HEK293 (cell line): Measurements from ENCODE around the gene SART3.
A peak's percentile ranks its signal among the peaks of the same experiment; 100 is the strongest.

Experiments
- GLI4 ChIP-seq: fragments of 450-650 bp; formaldehyde crosslinking; IDR thresholded peaks from 2 replicates; pipeline ENCODE4 v1.5.1; 2016; ENCODE audit warnings: missing biosample characterization, missing genetic modification characterization
- MYNN ChIP-seq: fragments of 450-650 bp; formaldehyde crosslinking; IDR thresholded peaks from 2 replicates; pipeline ENCODE4 v1.5.1; 2016; ENCODE audit warnings: missing biosample characterization, missing genetic modification characterization, borderline replicate concordance
- OSR2 ChIP-seq: fragments of 450-650 bp; formaldehyde crosslinking; IDR thresholded peaks from 2 replicates; pipeline ENCODE4 v1.5.1; 2016; ENCODE audit warnings: missing biosample characterization, missing genetic modification characterization
- PRDM1 ChIP-seq: fragments of 450-650 bp; formaldehyde crosslinking; IDR thresholded peaks from 2 replicates; pipeline ENCODE4; 2016; ENCODE audit warnings: missing biosample characterization, missing genetic modification characterization
- SALL2 ChIP-seq: fragments of 450-650 bp; formaldehyde crosslinking; IDR thresholded peaks from 2 replicates; pipeline ENCODE4 v1.5.0; 2017; ENCODE audit warnings: missing biosample characterization, mild to moderate bottlenecking, missing genetic modification characterization, borderline replicate concordance
- ZBTB17 ChIP-seq: fragments of 450-650 bp; formaldehyde crosslinking; IDR thresholded peaks from 2 replicates; pipeline ENCODE4 v1.5.1; 2016; ENCODE audit warnings: missing biosample characterization, missing genetic modification characterization
- ZIC2 ChIP-seq: fragments of 450-650 bp; formaldehyde crosslinking; IDR thresholded peaks from 2 replicates; pipeline ENCODE4 v1.5.1; 2016; ENCODE audit warnings: missing biosample characterization, missing genetic modification characterization
- ZNF155 ChIP-seq: fragments of 450-650 bp; formaldehyde crosslinking; IDR thresholded peaks from 2 replicates; pipeline ENCODE4 v1.5.1; 2016; ENCODE audit warnings: missing biosample characterization, missing genetic modification characterization
- ZNF248 ChIP-seq: fragments of 450-650 bp; formaldehyde crosslinking; IDR thresholded peaks from 2 replicates; pipeline ENCODE4 v1.5.1; 2017; ENCODE audit warnings: missing biosample characterization, missing genetic modification characterization
- ZNF48 ChIP-seq: fragments of 450-650 bp; formaldehyde crosslinking; IDR thresholded peaks from 2 replicates; pipeline ENCODE4 v1.5.1; 2016; ENCODE audit warnings: missing biosample characterization, missing genetic modification characterization
- ZNF510 ChIP-seq: fragments of 450-650 bp; formaldehyde crosslinking; IDR thresholded peaks from 2 replicates; pipeline ENCODE4 v1.5.1; 2018; ENCODE audit warnings: mild to moderate bottlenecking, missing genetic modification characterization, missing biosample characterization; ENCODE audit not compliant: insufficient replicate concordance
- ZNF555 ChIP-seq: fragments of 450-650 bp; formaldehyde crosslinking; conservative IDR thresholded peaks from 2 replicates; pipeline ENCODE4 v1.5.1; 2017; ENCODE audit warnings: missing biosample characterization, mild to moderate bottlenecking, missing genetic modification characterization, inconsistent platforms
- ZNF585B ChIP-seq: fragments of 450-650 bp; formaldehyde crosslinking; IDR thresholded peaks from 2 replicates; pipeline ENCODE4 v1.5.1; 2016; ENCODE audit warnings: missing biosample characterization, missing genetic modification characterization
- ZNF596 ChIP-seq: fragments of 450-650 bp; IDR thresholded peaks from 2 replicates; pipeline ENCODE4 v1.5.0; 2018; ENCODE audit warnings: missing biosample characterization, mild to moderate bottlenecking, missing genetic modification characterization, moderate library complexity
- ZNF707 ChIP-seq: fragments of 450-650 bp; formaldehyde crosslinking; IDR thresholded peaks from 2 replicates; pipeline ENCODE4 v1.5.1; 2016; ENCODE audit warnings: missing biosample characterization, missing genetic modification characterization
- ZNF768 ChIP-seq: fragments of 450-650 bp; formaldehyde crosslinking; IDR thresholded peaks from 2 replicates; pipeline ENCODE4 v1.5.1; 2018; ENCODE audit warnings: missing biosample characterization, mild to moderate bottlenecking, missing genetic modification characterization
- ZNF776 ChIP-seq: fragments of 450-650 bp; formaldehyde crosslinking; IDR thresholded peaks from 2 replicates; pipeline ENCODE4 v1.5.0; 2017; ENCODE audit warnings: missing biosample characterization, missing genetic modification characterization, borderline replicate concordance
- ZNF830 ChIP-seq: fragments of 450-650 bp; IDR thresholded peaks from 2 replicates; pipeline ENCODE4 v1.5.0; 2018; ENCODE audit warnings: missing biosample characterization, missing genetic modification characterization, low read depth, mild to moderate bottlenecking, moderate library complexity
- TF ChIP-seq, protein P1 (sequence below): fragments of 450-650 bp; formaldehyde crosslinking; IDR thresholded peaks from 2 replicates; pipeline ENCODE4 v1.5.1; 2016; ENCODE audit warnings: missing biosample characterization, missing genetic modification characterization, borderline replicate concordance
- TF ChIP-seq, protein P2 (sequence below): fragments of 450-650 bp; formaldehyde crosslinking; IDR thresholded peaks from 2 replicates; pipeline ENCODE4 v1.5.1; 2016; ENCODE audit warnings: missing biosample characterization, missing genetic modification characterization
- TF ChIP-seq, protein P3 (sequence below): fragments of 450-650 bp; formaldehyde crosslinking; IDR thresholded peaks from 2 replicates; pipeline ENCODE4 v1.5.1; 2016; ENCODE audit warnings: missing biosample characterization, missing genetic modification characterization
- TF ChIP-seq, protein P4 (sequence below): fragments of 450-650 bp; formaldehyde crosslinking; IDR thresholded peaks from 2 replicates; pipeline ENCODE4 v1.5.1; 2016; ENCODE audit warnings: missing biosample characterization, missing genetic modification characterization
- TF ChIP-seq, protein P5 (sequence below): fragments of 450-650 bp; formaldehyde crosslinking; IDR thresholded peaks from 2 replicates; pipeline ENCODE4 v1.5.1; 2016; ENCODE audit warnings: missing biosample characterization, missing genetic modification characterization

Gene SART3

DNA sequence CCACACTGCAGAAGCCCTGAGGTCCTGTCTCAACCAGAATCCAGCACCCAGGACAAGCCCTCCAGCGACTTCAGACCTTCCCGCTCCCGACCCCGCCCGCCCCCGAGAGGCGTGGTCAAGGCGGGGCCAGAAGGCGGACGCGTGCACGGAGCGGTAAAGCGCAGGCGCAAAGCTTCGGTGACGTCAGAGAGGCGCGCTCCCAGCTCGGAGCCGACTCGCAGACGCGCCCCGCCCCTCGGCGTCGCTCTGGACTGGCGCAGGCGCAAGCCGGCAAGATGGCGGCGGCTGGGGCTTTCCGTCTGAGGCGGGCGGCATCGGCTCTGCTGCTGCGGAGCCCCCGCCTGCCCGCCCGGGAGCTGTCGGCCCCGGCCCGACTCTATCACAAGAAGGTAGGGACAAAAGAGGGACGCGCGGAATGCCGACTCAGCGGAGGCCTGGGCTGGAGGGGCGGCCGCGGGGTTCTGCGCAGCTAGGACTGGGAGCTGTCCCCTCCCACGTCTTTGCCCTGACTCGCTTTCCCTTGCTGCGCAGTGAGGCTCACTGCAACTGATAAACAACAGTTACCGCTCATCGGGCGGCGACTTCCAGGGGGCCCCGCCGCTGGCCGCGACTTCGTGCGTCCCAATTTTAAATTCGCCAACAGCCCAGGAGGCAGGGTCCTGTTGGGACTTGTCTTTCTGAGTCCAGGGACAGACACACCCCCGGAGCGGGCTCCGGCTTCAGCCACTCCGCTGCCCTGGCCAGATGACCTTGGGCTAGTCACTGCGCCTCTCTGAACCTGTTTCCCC is 1.6 kb upstream of the SART3 start, which contains the start of gene ISCU (continued):
- TF ChIP-seq, protein P1, sequence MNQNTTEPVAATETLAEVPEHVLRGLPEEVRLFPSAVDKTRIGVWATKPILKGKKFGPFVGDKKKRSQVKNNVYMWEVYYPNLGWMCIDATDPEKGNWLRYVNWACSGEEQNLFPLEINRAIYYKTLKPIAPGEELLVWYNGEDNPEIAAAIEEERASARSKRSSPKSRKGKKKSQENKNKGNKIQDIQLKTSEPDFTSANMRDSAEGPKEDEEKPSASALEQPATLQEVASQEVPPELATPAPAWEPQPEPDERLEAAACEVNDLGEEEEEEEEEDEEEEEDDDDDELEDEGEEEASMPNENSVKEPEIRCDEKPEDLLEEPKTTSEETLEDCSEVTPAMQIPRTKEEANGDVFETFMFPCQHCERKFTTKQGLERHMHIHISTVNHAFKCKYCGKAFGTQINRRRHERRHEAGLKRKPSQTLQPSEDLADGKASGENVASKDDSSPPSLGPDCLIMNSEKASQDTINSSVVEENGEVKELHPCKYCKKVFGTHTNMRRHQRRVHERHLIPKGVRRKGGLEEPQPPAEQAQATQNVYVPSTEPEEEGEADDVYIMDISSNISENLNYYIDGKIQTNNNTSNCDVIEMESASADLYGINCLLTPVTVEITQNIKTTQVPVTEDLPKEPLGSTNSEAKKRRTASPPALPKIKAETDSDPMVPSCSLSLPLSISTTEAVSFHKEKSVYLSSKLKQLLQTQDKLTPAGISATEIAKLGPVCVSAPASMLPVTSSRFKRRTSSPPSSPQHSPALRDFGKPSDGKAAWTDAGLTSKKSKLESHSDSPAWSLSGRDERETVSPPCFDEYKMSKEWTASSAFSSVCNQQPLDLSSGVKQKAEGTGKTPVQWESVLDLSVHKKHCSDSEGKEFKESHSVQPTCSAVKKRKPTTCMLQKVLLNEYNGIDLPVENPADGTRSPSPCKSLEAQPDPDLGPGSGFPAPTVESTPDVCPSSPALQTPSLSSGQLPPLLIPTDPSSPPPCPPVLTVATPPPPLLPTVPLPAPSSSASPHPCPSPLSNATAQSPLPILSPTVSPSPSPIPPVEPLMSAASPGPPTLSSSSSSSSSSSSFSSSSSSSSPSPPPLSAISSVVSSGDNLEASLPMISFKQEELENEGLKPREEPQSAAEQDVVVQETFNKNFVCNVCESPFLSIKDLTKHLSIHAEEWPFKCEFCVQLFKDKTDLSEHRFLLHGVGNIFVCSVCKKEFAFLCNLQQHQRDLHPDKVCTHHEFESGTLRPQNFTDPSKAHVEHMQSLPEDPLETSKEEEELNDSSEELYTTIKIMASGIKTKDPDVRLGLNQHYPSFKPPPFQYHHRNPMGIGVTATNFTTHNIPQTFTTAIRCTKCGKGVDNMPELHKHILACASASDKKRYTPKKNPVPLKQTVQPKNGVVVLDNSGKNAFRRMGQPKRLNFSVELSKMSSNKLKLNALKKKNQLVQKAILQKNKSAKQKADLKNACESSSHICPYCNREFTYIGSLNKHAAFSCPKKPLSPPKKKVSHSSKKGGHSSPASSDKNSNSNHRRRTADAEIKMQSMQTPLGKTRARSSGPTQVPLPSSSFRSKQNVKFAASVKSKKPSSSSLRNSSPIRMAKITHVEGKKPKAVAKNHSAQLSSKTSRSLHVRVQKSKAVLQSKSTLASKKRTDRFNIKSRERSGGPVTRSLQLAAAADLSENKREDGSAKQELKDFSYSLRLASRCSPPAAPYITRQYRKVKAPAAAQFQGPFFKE (tag by site-specific recombination): no peak
- TF ChIP-seq ZNF768 (tag by site-specific recombination) (no peak), ZNF830 (tag by site-specific recombination) (no peak), ZNF596 (tag by site-specific recombination) (no peak), ZNF510 (tag by site-specific recombination) (no peak), OSR2 (tag by site-specific recombination) (no peak), ZNF248 (tag by site-specific recombination) (no peak), GLI4 (tag by site-specific recombination) (no peak), ZNF707 (tag by site-specific recombination) (no peak), ZNF48 (tag by site-specific recombination) (no peak), ZNF555 (tag by site-specific recombination) (no peak), MYNN (tag by site-specific recombination) (no peak), SALL2 (tag by site-specific recombination) (no peak), ZNF585B (tag by site-specific recombination) (no peak), PRDM1 (tag by site-specific recombination) (no peak), ZNF155 (tag by site-specific recombination) (no peak), ZNF776 (tag by site-specific recombination) (no peak), ZIC2 (tag by site-specific recombination) (no peak), ZBTB17 (tag by site-specific recombination) (no peak)
- TF ChIP-seq, protein P2, sequence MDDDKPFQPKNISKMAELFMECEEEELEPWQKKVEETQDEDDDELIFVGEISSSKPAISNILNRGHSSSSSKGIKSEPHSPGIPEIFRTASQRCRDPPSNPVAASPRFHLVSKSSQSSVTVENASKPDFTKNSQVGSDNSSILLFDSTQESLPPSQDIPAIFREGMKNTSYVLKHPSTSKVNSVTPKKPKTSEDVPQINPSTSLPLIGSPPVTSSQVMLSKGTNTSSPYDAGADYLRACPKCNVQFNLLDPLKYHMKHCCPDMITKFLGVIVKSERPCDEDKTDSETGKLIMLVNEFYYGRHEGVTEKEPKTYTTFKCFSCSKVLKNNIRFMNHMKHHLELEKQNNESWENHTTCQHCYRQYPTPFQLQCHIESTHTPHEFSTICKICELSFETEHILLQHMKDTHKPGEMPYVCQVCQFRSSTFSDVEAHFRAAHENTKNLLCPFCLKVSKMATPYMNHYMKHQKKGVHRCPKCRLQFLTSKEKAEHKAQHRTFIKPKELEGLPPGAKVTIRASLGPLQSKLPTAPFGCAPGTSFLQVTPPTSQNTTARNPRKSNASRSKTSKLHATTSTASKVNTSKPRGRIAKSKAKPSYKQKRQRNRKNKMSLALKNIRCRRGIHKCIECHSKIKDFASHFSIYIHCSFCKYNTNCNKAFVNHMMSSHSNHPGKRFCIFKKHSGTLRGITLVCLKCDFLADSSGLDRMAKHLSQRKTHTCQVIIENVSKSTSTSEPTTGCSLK: no peak
- TF ChIP-seq, protein P3, sequence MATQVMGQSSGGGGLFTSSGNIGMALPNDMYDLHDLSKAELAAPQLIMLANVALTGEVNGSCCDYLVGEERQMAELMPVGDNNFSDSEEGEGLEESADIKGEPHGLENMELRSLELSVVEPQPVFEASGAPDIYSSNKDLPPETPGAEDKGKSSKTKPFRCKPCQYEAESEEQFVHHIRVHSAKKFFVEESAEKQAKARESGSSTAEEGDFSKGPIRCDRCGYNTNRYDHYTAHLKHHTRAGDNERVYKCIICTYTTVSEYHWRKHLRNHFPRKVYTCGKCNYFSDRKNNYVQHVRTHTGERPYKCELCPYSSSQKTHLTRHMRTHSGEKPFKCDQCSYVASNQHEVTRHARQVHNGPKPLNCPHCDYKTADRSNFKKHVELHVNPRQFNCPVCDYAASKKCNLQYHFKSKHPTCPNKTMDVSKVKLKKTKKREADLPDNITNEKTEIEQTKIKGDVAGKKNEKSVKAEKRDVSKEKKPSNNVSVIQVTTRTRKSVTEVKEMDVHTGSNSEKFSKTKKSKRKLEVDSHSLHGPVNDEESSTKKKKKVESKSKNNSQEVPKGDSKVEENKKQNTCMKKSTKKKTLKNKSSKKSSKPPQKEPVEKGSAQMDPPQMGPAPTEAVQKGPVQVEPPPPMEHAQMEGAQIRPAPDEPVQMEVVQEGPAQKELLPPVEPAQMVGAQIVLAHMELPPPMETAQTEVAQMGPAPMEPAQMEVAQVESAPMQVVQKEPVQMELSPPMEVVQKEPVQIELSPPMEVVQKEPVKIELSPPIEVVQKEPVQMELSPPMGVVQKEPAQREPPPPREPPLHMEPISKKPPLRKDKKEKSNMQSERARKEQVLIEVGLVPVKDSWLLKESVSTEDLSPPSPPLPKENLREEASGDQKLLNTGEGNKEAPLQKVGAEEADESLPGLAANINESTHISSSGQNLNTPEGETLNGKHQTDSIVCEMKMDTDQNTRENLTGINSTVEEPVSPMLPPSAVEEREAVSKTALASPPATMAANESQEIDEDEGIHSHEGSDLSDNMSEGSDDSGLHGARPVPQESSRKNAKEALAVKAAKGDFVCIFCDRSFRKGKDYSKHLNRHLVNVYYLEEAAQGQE (tag by site-specific recombination): peak; percentile 79
- TF ChIP-seq, protein P4, sequence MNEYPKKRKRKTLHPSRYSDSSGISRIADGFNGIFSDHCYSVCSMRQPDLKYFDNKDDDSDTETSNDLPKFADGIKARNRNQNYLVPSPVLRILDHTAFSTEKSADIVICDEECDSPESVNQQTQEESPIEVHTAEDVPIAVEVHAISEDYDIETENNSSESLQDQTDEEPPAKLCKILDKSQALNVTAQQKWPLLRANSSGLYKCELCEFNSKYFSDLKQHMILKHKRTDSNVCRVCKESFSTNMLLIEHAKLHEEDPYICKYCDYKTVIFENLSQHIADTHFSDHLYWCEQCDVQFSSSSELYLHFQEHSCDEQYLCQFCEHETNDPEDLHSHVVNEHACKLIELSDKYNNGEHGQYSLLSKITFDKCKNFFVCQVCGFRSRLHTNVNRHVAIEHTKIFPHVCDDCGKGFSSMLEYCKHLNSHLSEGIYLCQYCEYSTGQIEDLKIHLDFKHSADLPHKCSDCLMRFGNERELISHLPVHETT (tag by site-specific recombination): no peak
- TF ChIP-seq, protein P5, sequence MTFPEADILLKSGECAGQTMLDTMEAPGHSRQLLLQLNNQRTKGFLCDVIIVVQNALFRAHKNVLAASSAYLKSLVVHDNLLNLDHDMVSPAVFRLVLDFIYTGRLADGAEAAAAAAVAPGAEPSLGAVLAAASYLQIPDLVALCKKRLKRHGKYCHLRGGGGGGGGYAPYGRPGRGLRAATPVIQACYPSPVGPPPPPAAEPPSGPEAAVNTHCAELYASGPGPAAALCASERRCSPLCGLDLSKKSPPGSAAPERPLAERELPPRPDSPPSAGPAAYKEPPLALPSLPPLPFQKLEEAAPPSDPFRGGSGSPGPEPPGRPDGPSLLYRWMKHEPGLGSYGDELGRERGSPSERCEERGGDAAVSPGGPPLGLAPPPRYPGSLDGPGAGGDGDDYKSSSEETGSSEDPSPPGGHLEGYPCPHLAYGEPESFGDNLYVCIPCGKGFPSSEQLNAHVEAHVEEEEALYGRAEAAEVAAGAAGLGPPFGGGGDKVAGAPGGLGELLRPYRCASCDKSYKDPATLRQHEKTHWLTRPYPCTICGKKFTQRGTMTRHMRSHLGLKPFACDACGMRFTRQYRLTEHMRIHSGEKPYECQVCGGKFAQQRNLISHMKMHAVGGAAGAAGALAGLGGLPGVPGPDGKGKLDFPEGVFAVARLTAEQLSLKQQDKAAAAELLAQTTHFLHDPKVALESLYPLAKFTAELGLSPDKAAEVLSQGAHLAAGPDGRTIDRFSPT: no peak
